HG02759 (cell line): ENCODE measurements around the gene PIP4K2B.

ENCODE experiments used
- ATAC-seq: cut with Tn5 transposase; IDR thresholded peaks from one replicate; pipeline ENCODE4 v1.9.1; 2021; ENCODE audit warnings: mild to moderate bottlenecking, moderate library complexity; ENCODE audit not compliant: unreplicated experiment

Gene PIP4K2B

GRCh38 chr17:38779965-38780752 is 19.2 kb downstream of the PIP4K2B start:
- no peak for ATAC-seq

DNA sequence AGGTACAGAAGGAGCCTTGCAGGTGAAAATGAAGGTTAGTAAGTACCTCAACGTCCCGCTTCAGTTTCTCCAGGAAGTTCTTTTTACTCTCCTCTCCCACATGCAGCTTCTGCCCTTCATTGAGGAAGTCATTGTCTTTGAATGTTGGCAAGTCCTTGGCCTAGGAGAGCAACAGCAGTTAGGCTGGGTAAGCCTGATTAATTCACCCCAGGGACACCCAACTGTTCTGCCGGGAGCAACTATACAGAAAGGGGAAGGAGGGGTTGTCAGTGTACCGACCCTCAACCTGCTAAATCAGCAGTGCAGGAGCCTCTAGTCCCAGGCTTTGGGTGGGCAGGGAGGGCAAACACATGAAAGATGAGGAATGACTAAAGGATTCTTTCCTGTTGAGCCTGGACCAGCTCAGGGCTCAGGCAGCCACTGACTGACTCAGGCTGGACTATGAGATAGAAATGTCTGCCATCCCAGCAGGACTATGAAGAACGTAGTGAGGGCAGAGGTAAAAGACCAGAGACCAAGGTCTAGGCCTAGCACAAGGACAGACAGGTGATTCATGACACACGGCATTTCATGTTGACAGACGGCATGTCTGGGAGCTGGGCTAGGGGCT is 21.6 kb downstream of the PIP4K2B start:
- no peak for ATAC-seq

DNA sequence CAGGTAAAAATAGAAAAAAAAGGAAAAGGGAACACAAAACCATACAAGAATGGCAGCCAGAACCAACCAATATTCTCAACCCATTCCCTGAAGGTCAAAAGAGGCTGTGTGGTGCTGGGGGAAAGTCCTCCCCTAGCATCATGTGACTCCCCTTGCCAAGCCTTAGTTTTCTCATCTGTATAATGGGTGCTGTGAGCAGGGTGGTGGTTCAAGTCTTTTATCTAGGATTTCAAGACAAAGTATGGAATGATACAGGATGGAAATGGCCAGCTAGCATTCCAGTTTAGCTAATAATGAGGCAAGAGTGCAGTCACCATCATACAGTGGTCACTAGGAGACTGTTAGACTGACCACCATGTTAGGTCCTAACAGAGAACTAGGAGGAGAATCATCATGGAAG is 26.1 kb downstream of the PIP4K2B start:
- ATAC-seq: no peak

GRCh38 chr17:38768417-38768816 is 30.9 kb downstream of the PIP4K2B start:
- ATAC-seq: no peak

GRCh38 chr17:38766341-38766740 is 33.0 kb downstream of the PIP4K2B start:
- no peak for ATAC-seq

GRCh38 chr17:38762231-38762630 is 37.1 kb downstream of the PIP4K2B start:
- ATAC-seq: no peak

DNA sequence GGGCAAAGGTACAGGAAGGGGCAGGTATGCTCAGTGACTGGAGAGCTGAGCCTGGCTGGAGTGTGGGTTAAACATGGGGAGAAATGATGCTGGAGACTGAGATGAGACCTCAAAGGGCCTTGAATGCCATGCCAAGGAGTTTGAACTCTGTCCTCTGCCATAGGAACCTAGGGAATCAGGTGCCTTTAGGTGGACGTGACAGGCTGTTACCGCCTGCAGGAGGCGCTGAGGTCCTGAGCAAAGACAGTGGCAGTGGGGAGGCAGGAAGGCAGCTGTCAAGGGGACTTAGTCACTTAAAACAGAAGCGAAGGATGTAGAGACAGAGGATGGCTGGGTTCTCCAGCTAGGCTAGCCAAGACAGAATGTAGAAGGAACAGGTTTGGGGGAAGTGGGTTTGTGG is 37.7 kb downstream of the PIP4K2B start:
- ATAC-seq: no peak

GRCh38 chr17:38753071-38753506 is 46.3 kb downstream of the PIP4K2B start:
- ATAC-seq: no peak

- ATAC-seq: peak; percentile 87
These were observed 46.9 kb downstream of the PIP4K2B start, which contains the start of gene PSMB3 for GRCh38 chr17:38752308-38753070. TSS of gene PSMB3 (plus strand) at chr17:38752741. CDS start at chr17:38752827, 86 bp downstream.

DNA sequence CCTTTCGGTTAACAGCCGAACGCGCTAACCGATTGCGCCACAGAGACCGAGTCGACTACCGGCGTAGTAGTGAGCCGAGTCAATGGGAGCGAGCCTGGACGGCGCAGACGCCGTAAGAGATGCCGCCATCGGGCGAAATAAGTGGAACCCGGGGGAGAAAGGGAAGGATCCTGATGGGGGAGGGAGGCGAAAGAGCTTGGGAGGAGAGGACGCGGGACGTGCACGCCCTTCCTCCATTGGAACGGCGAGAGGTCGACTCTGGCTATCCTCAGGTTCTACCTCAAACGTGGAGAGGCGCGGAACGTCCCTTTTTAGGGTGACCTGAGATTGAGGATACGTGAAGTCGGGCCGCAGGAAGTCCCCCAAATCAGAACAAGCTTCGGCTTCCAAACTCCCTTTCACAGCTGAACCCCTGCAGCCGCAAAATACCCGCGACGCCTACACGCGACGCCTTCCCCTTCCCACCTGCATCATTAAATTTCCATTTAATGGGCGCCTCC is 47.5 kb downstream of the PIP4K2B start:
- peak; percentile 29 for ATAC-seq

GRCh38 chr17:38751144-38751807 is 48.1 kb downstream of the PIP4K2B start:
- no peak for ATAC-seq

- ATAC-seq: no peak
These were observed 48.8 kb downstream of the PIP4K2B start for GRCh38 chr17:38750312-38751121.

DNA sequence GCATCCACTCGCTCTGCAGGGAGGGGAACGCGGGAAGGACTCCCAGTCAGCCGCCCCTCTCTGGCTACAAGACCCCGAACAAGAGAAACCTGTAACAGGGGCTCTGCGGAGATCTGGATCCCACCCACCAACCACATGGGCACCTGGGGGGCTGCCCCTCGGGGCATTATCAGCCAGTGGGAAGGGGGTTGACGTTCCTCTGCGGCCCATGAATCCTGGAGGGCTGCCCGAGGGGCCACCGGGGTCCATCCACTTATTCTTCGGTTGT is 49.4 kb downstream of the PIP4K2B start:
- no peak for ATAC-seq

- no peak for ATAC-seq
These were observed 49.9 kb downstream of the PIP4K2B start for GRCh38 chr17:38749223-38750043.

GRCh38 chr17:38748892-38749222 is 50.5 kb downstream of the PIP4K2B start:
- ATAC-seq: no peak

- ATAC-seq: no peak
These were observed 51.0 kb downstream of the PIP4K2B start, which contains the start of gene PCGF2 for GRCh38 chr17:38748149-38748891. TSS of gene PCGF2 (minus strand) at chr17:38748336. CDS start at chr17:38740402, 7,934 bp downstream.

DNA sequence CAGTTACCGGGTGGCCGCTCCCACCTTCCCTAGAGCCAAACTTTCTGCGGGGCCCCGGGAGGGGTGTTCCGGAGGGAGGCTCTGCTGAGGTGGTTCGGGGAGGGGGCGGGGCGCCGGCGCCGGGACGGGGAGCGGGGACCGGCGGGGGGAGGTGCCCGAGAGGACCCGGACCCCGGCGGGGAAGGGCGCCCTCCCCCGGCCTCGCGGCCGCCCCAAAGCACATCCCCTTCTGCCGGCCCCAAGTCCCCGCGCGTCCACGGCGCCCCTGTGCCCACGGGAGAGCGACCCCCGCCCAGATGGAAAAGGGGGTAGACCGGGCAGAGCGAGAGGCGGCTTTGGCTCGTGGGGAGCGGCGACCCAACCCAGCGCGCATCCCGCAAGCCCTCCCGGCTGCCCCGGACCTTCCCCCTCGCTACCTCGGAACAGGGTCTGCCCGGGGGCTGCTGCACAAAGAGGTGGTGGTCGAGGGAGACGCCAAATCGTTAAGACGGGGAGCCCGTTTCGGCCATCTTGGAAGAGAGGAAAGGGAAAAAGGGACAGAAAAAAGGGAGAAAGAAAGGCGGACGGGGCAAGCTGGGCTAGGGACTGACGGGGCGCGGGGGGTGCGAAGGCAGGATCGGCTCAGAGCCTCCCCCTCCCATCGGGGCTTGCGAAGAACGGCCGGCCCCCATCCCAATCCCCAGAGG is 51.8 kb downstream of the PIP4K2B start:
- ATAC-seq: no peak

DNA sequence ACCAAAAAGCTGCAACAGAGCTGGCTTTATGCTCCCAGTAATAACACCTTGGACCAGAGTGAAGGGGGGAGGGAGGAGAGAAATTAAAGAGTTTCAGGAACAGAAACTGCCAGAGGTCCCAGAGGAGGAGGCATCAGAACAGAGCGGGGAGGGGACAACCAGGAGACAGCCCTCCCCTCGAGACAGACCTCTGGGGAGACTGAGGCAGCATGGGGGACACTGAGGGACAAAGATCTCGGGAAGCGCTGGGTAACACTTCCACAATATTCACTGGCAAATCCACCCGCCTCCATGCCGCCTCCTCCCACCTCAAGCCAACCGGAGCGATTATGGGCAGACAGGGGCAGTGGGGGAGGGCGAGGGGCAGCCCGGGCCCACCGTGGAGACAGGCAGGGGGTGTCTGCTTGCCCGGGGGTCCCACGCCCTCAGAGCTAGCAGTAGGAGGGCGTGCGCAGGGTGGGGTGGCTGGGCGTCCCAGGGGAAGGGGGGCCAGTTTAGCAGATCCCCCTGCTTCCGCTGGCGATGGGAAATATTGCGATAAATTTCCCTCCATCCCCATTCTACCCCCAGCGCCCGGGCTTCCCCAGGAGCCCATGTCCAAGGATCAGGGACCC is 52.4 kb downstream of the PIP4K2B start:
- no peak for ATAC-seq
